H1 (cell line): Measurements from ENCODE around the gene TBC1D4. TPM values are rescaled to one million over a fixed set of nuclear protein-coding genes. Genes with fewer than 3 reads are reported as not detected.

ENCODE experiments used
- polyA plus RNA-seq, 7 experiments: library from polyadenylated mRNA; depleted of rRNA in 3 of 7; stranded (reverse) in 5 of 7; unstranded in 2 of 7; fragments of >200 nt in 5 of 7; fragments of 200-250 nt in 2 of 7; gene quantifications; 1 replicate in 5 of 7; 2 replicates in 1 of 7; 4 replicates in 1 of 7; pipeline versions ENCODE4 v1.2.1 to v1.2.3, GENCODE V29; 2011 to 2013; ENCODE audit warnings: missing spikeins in 2 of 7, mixed read lengths in 2 of 7
- total RNA-seq: library from RNA; stranded (reverse); fragmentation: NEBNext Ultra II Directional; extraction: Animal tissue kit (Norgen Biotek cat#: 25700); gene quantifications from 2 replicates; pipeline ENCODE4 v1.2.1, GENCODE V29; 2021
- TF ChIP-seq, protein P1 (sequence below): IDR thresholded peaks from 2 replicates; pipeline ENCODE4 v1.6.1; 2011; ENCODE audit warnings: low read depth, mild to moderate bottlenecking, low read length; ENCODE audit not compliant: insufficient read depth

Gene TBC1D4
- total and polyA plus RNA-seq, 2 of the 8 experiments (the other 6 are each of a cell fraction or from before 2014, with no cell fraction given): 16.7 to 39.0 TPM

DNA sequence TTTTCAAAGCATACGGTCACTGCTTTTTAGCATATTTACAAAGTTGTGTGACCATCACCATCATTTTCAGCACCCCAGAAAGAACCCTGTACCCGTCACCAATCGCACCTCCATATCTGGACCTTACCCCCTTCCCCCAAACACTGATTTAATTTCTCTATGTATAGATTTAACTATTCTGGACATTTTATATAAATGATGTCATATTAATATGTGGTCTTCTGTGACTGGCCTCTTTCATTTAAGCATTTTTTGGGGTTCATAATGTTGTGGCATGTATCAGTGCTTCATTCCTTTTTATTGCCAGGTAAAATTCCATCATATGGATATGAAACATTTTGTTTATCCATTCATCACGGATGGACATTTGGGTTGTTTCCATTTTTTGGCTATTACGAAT lies 74.0 kb downstream of the TBC1D4 start (continued):
- TF ChIP-seq, protein P1, sequence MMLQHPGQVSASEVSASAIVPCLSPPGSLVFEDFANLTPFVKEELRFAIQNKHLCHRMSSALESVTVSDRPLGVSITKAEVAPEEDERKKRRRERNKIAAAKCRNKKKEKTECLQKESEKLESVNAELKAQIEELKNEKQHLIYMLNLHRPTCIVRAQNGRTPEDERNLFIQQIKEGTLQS: no peak
